Stimulated activated CD8-positive, alpha-beta memory T cell treated with anti-CD3 and anti-CD28 coated beads, Interleukin-15, amount 100 ng/mL, for 4 hours (primary cell): ENCODE results near the gene TH.

Experiments
- DNase-seq, 2 donors: peaks; one replicate each; pipeline ENCODE4 v3.0.0-alpha.2; 2020; ENCODE audit warnings: low read depth in 2 of 2

TH gene

DNA sequence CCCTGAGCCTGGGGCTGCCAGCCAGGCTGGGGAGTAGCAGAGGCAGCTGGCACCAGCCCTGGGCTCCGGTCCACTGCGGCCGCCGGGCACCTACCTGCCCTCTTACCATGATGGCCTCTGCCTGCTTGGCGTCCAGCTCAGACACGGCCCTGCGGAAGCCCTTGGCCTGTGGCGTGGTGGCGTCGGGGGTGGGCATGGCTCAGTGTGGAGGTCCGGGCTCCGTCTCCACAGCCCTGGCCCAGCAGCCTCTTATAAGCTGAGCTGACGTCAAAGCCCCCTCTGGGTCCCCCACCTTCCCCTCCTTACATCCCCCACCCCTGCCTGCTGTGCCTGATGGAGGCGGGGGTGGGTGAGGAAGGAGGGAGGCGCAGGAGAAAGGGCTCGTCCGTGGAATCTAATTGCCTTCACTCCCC, at the start of gene TH:
TH (minus strand) TSS at position 225 of the 413 bp plus-strand sequence; CDS start at position 196, 29 bp downstream.
- no peak for DNase-seq

DNA sequence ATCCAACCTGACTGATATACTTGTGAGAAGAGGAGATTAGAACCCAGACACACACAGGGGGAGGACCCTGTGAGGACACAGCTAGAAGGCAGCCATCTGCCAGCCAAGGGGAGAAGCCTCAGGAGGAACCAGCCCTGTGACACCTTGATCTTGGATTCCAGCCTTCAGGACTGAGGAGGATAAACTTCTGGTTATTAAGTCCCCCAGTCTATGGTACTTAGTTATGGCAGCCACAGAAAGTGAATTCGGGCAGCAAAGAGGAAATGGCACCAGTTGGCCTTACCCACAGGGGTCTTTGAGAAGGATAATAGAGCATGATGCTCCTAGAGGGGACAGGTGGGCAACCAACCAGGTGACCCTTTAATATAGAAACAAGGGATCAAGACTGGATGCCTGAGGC, 49.4 kb upstream of the TH start:
- no peak for DNase-seq

DNA sequence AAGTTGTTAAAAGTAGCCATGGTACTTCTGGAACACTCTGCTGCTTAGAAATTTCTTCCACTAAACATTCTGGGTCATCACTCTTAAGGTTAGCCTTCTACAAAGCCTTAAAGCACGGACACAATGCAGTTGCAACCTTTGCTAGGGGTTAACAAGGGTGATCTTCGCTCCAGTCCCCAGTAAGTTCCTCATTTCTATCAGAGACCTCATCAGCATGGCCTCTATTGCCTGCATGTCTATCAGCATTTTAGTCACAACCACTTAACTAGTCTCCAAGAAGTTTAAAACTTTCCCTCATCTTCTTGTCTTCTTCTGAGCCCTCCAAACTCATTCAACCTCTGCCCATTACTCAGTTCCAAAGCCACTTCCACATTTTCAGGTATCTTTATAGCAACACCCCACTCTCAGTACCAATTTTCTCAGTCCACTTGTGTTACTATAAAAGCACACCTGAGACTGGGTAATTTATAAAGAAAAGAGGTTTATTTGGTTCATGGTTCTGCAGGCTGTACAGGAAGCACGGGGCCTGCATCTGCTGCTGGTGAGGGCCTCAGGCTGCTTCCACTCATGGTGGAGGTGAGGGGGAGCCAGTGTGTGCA, 48.7 kb upstream of the TH start:
- DNase-seq: no peak

DNA sequence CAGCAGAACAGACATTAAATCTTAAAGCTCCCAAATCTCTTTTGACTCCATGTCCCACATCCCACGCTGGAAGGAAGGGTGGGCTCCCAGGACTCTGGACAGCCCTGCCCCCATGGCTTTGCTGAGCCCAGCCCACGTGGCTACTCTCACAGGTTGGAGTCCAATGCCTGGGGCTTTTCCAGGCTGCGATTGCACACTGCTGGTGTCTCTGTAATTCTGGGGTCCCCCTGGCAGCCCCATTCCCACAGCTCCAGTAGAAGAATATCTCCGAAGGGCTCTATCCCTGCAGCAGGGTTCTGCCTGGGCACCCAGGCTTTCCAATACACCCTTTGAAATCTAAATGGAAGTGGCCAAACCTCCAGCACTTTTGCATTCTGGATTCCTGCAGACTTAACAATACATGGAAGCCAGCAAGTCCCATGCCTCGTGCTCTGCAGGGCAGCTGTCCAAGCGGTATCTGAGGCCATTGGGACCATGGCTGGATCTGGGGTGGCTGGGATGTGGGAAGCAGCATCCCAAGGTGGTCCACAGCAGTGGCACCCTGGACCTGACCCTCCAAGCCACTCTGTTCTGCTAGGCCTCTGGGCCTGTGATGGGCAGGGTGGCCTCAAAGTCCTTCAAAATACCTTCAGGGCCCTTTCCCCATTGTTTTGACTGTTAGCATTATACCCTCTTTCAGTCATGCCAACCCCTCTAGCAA, 47.9 kb upstream of the TH start:
- no peak for DNase-seq

DNA sequence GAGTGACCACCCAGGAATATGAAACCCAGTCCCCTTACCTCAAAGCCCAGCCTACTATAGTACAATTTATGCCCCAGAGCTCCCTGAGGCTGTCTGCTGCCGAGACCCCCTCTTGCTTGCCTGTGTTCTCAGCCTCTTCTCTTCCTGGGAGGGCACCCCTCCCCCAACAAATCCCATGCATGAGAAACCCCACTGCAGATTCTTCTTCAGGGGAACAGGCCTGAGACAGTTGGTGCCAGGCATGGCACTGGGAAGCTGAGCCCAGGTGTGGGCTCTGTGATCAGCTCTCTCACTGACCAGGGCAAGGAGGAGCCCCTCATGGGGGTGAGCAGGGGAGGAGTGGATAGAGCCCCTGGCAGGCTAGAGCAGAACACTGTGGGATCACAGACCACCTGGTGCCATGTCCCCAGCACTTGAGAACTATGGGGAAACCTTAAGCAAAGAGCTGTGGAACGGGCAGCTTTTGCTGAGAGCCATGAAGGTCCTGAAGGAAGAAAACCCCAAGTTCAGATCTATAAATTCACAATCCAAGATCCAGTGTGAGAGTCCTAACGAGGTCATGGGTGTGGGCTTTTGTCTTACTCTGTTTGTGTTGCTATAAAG, 46.5 kb upstream of the TH start:
- DNase-seq: no peak

DNA sequence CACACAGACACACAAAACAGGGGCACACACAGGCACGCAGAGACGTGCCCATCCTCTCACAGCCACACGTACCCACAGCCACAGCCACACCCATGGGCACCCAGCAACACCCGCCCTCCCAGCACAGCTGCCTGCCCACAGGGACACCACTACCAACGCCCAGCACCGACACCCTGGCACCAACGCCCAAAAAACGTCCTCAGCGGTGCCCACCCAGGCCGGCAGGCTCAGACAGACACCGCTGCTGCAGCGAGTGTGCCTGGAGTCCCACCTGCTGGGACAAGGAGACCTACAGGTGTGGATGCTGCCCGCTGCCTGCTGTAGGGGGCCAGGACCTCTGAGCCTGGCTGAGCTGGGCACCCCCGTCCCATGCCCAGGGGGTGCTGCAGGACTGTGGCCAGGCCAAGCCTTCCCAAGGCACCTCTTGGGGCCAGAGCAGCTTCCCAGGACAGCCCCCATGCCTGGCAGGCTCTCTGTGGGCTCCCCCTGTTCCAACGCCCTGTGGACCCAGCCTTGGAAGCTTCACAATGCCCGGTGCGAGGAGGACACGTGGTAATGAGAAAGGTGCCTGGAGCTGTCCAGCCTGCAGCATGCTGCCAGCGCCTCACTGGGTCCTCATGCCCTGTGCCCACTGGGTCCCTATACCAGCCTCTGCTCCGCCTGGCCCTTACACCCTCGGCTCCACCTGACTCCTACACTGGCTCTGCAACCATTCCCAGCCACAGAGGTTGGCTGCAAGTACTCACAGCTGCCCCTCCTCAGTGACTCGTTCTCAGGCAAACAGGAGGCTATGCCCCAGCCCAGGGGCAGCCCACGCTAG, 45.8 kb upstream of the TH start:
- DNase-seq: no peak

DNA sequence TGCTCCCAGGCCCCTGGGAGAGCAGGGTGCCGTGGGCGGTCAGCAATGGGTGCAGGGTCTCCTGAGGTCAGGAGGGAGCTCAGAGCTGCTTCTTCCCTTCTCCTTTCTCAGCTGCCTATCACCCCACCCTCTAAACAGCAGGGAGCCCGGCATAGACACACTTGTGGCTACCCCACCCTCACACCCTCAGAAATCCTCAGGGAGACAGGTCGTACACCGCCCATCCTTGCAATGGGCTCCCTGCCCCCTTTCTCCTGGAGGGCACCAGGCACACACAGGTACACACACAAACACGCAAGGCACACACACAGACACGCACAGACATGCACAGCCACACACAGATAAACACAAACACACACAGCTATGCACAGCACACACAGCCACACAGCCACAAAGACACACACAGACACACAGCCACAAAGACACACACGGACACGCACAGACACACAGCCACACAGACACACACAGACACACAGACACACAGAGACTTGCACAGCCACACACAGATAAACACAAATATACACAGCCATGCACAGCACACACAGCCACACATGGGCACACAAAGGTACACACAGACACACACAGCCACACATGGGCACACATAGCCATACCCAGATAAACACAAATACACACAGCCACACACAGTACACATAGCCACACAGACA, 44.9 kb upstream of the TH start:
- DNase-seq: no peak

DNA sequence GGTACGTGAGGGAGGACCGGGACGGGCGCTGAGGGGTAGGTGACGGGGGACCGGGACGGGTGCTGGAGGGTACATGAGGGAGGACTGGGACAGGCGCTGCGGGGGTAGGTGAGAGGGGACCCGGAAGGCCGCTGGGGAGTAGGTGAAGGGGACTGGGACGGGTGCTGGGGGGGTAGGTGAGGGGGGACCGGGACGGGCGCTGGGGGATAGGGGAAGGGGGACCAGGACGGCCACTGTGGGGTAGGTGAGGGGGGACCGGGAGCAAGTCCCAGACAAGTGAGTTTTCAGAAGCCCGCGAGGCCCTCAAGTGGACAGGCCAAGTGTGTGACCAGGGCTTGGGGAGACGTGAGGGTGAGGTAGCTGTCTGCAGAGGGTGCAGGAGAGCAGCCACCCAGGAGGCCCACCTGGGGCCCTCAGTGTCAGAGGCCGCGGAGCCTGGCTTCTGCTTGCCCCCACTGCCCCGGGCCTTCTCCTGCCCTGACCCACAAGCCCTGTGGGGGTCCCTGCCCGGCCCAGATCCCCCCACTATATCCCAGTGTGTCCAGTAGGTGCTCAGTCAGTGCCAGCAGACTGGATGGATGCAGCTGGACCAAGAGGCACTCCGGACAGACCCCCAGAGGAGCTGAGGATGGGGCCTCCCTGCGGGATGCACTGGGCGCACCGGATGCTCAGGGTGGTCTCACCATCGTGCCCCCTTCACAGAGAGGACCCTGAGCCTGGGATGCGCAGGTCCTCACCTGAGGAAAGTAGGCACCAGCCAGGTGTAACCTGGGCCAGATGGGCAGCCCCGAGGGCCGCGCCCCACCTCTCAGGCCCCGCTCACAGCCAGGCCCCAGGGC, 44.2 kb upstream of the TH start:
- no peak for DNase-seq

DNA sequence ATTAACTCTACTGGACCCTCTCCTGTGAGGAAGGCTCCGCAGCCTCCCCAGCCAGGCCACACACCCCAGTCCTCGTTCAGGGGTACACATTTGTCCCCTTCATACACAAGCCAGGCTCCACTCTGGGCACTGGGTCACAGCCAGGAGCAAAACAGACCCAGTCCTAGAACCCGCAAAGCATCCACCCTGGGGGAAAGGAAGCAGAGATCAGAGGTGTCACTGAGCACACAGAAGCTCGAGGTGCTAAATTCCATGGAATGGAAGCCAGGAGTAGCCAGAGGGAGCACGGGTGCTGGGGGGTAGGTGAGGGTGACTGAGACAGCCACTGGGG, 43.6 kb upstream of the TH start:
- no peak for DNase-seq

DNA sequence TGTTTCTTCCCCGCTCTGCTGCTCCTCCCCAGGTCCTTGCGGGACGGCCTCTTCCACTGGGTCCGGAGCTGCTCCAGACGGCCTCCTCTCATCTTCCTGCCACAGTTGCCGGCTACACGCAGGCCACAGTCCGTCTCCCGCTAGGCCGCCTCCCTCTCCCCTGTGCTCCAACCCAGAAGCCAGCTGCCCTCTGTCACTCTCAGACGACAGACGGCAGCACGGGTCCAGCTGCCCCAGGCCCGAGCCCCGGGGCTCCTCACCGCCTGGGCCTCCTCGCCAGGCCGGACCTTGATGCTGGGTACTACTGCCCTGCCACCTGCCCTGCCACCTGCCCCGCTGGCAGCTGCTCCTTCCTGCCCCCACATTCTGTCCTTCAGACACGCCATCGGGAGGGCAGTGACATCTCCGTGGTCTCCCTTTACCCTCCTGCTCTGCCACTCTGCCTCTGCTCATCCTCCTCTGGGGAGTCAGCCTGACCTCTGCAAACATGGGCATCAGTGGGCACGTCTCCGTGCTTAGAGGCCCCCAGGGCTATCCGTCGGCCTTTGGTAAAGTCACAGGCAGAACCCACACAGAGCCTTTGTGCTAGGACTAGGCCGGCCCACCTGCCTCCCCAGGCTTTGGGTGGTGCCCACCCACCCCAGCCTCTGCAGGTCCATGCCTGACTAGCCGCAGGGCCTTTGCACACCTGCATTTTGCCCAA, 43.1 kb upstream of the TH start:
- DNase-seq: no peak

DNA sequence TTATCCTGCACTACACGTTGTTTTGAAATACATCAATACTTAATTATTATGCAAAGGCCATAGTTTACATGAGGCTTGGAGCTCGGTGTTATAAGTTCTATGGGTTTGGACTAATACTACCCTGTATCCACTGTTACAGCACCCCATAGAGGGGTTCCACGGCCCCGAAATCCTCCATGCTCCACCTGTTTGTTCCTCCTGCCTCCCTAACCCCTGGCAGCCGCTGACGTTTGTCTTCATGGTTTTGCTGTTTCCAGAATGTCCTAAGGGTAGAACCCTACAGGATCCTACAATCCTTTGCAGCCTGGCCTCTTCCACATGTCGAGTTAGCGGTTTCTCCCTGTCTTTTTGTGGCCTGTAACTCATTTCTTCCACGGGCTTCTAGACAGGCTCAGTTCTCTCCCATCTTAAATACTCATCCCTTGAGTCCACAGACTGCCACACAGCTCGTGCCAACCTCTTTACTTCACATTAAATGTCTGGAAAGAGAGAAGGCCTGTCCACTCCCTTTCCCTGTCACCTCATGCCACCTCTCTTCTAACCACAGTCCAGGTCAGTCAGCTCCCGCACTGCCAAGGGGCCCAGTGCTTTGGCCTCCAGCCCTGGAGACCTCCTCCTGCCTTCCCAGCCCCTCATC, 42.4 kb upstream of the TH start:
- DNase-seq: no peak

DNA sequence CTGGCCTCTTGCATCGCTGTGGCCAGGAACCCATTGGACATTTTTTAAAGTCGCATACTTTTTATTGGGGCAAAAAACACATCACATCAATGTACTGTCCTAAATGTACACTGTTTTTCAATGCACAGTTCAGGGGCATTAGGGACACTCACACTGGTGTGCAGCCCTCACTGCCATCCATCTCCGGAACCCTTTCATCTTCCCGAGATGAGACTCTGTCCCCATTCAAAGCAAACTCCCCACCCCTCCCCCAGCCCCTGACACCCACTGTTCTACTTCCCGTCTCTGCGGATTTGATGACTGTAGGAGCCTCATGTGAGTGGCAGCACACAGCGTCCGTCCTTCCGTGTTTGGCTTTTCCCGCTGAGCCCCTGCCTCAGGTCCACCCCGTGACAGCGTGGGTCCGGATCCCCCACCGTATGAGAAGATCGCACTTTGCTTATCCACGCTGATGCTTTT, 41.8 kb upstream of the TH start:
- DNase-seq: no peak

DNA sequence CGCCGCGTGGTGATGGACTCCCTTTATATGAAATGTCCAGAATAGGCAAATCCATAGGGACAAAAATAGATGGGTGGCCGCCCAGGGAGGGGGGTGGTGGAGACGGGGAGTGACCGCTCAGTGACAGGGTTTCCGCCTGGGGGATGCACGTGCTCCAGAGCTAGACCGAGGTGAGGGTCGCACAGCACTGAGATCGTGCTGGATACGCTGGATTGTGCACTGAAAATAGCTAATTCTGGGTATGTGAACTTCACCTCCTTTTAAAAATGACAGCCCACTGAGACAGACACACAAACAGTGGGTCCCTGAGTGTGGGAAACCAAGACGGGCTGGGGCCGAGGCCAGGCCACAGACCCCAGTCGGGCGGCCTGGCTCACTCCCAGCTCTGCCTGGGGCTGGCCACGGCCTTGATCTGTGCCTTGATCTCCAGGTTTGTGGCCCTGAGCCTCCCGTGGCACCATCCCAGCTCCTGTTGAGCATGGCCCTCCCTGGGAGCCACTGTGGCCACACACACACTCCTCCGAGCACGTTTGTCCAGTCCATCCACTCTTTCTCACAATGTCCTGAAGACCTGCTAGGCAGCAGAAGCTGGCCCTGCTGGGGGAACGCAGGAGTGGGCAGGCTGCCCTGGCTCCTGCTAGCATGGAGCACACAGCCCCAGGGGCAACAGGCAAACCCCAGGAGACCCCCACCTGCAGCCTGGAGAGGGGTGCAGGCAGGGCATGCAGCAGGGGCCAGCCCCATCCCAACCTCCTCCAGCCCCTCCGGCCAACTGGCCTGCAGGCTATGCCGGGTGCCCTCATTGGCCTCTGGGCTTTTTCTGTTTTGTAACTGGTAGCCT, 41.0 kb upstream of the TH start:
- no peak for DNase-seq

DNA sequence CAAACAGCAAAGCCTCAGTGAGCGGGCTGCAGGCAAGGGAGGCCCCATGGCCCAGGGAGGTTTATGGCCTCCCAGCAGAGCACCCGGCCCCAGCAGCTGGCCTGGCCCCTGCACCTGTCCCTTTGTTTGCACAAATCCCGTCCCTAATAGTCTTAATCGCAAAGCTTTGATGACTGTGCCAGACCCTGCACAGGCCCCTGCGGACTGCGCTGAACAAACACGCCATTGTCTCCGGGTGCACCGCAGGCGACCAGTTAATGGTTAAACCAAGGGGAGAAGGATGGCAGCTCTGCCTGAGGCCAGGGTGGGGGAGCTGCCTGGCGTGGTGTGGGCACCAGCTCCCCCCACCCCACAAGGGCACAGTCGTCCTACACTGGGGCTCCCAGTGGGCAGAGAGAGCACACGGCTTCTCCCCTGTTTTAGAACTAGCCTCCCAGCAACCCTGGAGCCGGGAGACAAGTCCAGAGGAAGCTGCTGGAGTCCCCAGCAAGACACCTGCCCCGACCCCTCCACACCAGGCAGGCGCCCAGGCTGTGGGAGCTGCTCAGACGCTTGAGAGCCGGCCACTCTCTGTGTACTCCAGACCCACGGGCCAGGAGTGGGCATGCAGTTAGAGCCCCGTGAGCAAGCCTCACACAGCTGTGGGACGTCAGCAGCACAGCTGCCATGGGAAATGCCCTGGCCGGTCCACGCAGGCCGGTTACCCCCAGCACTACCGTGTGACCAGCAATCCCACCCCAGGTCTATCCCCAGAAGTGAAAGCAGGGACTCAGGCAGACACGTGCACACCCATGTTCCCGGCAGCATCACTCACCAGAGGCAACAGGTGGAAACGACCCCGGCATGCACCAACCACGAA, 39.7 kb upstream of the TH start:
- no peak for DNase-seq

DNA sequence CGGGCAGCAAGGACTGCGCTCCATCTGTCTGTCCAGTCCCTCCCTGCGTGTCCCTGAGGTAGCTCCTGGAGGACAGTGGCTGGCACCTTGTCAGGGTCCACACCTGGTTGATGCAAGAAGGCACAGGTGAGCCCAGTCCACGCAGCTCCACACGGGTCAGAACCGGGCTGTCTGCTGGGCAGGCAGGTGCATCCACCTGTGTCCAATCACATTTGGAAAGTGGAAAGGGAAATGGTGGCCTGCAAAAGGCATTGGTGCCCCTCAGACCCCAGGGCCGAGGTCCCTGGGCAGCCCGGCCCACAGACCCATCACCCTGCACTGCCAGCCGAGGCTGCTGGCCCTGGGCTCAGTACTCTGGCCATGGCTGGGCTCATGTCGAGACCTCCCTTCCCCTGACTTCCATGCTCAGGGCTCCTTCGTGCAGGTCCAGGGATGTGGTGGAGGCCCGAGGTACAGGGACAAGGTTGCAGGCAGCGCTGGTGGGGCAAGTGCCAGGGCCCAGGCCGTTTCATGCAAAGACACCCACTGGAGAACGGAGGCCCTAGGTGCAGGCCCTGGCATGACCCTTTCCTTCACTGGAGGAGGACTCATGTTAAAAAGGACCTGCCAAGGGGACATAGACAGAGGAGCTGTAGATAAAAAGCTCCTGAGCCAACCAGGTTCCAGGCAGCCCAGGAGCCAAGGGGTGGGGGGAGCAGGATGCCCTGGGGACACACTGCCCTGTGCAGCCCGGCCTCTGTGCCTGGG, 38.9 kb upstream of the TH start:
- no peak for DNase-seq

DNA sequence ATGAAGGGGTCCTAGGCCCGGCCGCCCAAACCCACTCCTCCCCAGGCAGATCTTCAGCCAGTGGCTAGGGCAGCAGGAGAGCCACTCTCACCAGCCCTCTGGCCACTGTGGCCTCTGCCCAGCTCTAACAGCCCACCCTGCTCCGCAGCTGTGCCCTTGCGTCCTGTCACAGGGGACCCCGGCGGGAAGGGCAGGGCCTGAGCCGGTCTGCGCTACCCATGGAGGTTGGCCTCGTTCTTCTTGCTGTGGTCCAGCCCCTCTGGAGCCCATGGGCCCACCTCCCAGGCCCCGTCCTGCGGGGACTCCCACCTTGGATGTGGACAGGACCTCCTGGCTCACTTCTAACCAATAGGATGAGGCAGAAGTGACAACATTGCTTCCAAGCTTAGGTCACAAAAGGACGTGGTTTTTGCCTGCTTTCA, 38.3 kb upstream of the TH start:
- DNase-seq: no peak

DNA sequence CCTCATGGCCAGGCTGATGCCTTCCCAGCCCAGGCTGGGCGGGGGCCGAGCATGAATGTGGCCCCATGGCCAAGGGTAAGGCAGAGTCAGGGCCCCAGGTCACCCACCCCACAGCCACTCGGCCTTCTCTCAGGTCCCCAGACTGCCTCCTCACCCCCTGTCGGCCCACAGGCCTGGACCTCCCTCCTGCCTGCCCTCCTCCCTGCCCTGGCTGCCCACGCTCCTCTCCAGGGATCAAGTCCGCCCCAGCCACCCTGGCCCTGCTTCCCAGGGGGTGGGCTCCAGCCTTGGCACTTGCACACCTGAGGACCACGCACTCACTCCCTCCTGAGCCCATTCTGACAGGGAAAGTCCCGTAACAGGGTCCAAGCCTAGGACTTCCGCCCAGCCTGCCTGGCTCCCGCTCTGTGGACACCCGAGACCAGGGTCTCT, 37.8 kb upstream of the TH start:
- DNase-seq: no peak
